Calu3 (cell line): Measurements from ENCODE around the gene MEI1. TPM values are rescaled to one million over a fixed set of nuclear protein-coding genes. Genes with fewer than 3 reads are reported as not detected.

ENCODE experiments used
- BruUV-seq: library from RNA; stranded (reverse); fragments of 400-500 nt; replicated peaks from 2 replicates; lab custom pipeline; 2021; lab: Mats Ljungman, UMichigan
- CTCF ChIA-PET: fragments of 300-600 bp; sonication (Branson Sonifier 250); formaldehyde crosslinking; loops from one replicate; lab custom pipeline; 2022; ENCODE audit warnings: antibody characterized with exemption; lab: Charles Lee
- DNase-seq: peaks from one replicate; pipeline ENCODE4 v3.0.0; 2022
- H3K27ac Mint-ChIP-seq: one replicate; pipeline ENCODE4 v1.8.0; 2022; ENCODE audit warnings: mixed read lengths; ENCODE audit not compliant: unreplicated experiment
- H3K27me3 Mint-ChIP-seq: one replicate; pipeline ENCODE4 v1.8.0; 2022; ENCODE audit warnings: mixed read lengths; ENCODE audit not compliant: unreplicated experiment
- H3K36me3 Mint-ChIP-seq: one replicate; pipeline ENCODE4 v1.8.0; 2022; ENCODE audit warnings: mild to moderate bottlenecking, moderate library complexity, mixed read lengths; ENCODE audit not compliant: insufficient read depth, unreplicated experiment
- H3K4me1 Mint-ChIP-seq: one replicate; pipeline ENCODE4 v1.8.0; 2022; ENCODE audit warnings: mild to moderate bottlenecking, low read depth, mixed read lengths; ENCODE audit not compliant: unreplicated experiment
- H3K4me3 Mint-ChIP-seq: one replicate; pipeline ENCODE4 v1.8.0; 2022; ENCODE audit warnings: mild to moderate bottlenecking, low read depth, moderate library complexity, mixed read lengths; ENCODE audit not compliant: unreplicated experiment
- H3K9me3 Mint-ChIP-seq: one replicate; pipeline ENCODE4 v1.8.0; 2022; ENCODE audit warnings: low read depth, mixed read lengths; ENCODE audit not compliant: unreplicated experiment
- CTCF ChIP-seq: fragments of 200-600 bp; IDR thresholded peaks from one replicate; pipeline ENCODE4 v1.8.0; 2022; ENCODE audit warnings: antibody characterized with exemption; ENCODE audit not compliant: unreplicated experiment
- intact Hi-C: fragments of 100-400 bp; cut with micrococcal nuclease; formaldehyde crosslinking; loops from one replicate; pipeline ENCODE4 v1.10.0; 2022; ENCODE audit not compliant: unreplicated experiment
- total RNA-seq: library from RNA; stranded (reverse); gene quantifications from 2 replicates; pipeline ENCODE4 v1.2.3, GENCODE V29; 2022

MEI1 gene
- total RNA-seq, 1 experiment from 2014 or later: 0.68 TPM

- H3K9me3 Mint-ChIP-seq: no peaks in the 10 kb centered on the region
- H3K4me3 Mint-ChIP-seq: peak overlapping the region; percentile 55
- H3K27ac Mint-ChIP-seq: peak overlapping the region; percentile 71
- no TSS peak for BruUV-seq
- H3K27me3 Mint-ChIP-seq: no peaks in the 10 kb centered on the region
- TF ChIP-seq CTCF: no peak
- DNase-seq: peak; percentile 75
- H3K4me1 Mint-ChIP-seq: peaks cover 78% of the 10 kb centered on the region
- intact Hi-C loops: no loop called here
- H3K36me3 Mint-ChIP-seq: peaks cover 27% of the 10 kb centered on the region
- CTCF ChIA-PET: interaction anchor here (0.7 to 1.6 kb wide), 5 partner anchors 11 to 210 kb away, joined by 3 to 7 read pairs (median 6); partner anchors contain the start of genes CCDC134 and SREBF2
Observed at GRCh38 chr22:41844513-41844912, 145.2 kb downstream of the MEI1 start.

DNA sequence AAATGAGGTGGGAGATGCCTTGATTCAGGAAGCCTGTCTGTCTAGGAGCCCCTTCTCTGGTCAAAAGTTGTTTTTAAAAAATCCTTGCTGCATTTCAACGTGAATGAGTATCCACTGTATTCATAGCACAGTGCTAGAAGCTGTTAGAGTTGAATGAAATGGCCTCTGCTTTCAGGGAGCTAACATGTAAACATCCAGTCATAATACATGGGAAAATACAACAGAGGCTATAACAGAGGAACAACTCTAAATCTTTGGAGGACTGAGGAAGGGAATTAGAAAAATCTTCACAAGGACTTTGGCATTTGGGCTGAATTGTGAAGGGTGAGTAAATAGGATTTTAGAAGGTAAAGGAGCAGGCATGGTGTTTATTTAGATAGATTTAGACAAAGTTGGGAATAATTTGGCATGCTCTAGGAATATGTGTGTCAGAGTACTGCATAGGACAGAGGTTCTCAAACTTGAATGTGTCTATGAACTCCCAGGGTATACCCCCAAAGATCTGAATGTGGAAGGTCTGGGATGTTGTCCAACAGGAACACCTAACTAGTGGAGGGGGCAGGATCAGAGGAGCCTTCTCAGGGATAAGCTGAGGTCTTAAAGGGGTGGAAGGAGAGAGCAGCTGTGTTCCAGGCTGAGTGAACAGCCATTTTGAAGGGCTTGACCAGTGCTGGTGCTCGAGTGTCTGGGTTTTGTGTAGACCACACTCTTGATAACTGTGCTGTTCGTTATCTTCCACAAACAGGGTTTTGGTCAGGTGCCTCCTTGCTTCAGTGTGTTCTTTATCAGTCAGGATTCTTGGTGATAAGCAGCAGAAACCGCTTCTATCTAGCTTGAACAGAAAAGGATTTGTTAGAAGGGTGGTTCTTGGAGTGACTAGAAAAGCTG, 146.3 kb downstream of the MEI1 start:
- no TSS peak for BruUV-seq
- Mint-ChIP-seq H3K27me3 (no peaks in the 10 kb centered on the region), H3K9me3 (no peaks in the 10 kb centered on the region), H3K27ac (peak overlapping the region; percentile 4), H3K4me3 (no peak overlapping the region), H3K36me3 (peaks cover 20% of the 10 kb centered on the region), H3K4me1 (peaks cover 70% of the 10 kb centered on the region)
- no peak for DNase-seq
- intact Hi-C loops: no loop called here
- no peak for TF ChIP-seq CTCF
- CTCF ChIA-PET: interaction anchor here (0.9 to 1.1 kb wide), 3 partner anchors 11 to 80 kb away, joined by 3 to 6 read pairs (median 3); partner anchors contain the start of gene CCDC134

GRCh38 chr22:41846268-41846987, 147.1 kb downstream of the MEI1 start:
- H3K27me3 Mint-ChIP-seq: no peaks in the 10 kb centered on the region
- intact Hi-C loops: no loop called here
- H3K4me3 Mint-ChIP-seq: no peak overlapping the region
- DNase-seq: no peak
- peaks cover 61% of the 10 kb centered on the region for H3K4me1 Mint-ChIP-seq
- no peaks in the 10 kb centered on the region for H3K9me3 Mint-ChIP-seq
- BruUV-seq: no TSS peak
- H3K27ac Mint-ChIP-seq: no peak overlapping the region
- CTCF ChIA-PET: interaction anchor here (1.0 kb wide), 2 partner anchors 79 to 98 kb away, joined by 3 read pairs; no protein-coding TSS in a partner anchor
- no peak for TF ChIP-seq CTCF
- H3K36me3 Mint-ChIP-seq: peaks cover 14% of the 10 kb centered on the region

GRCh38 chr22:41847300-41847699, 148.0 kb downstream of the MEI1 start:
- TF ChIP-seq CTCF: no peak
- intact Hi-C loops: no loop called here
- CTCF ChIA-PET: interaction anchor here (0.6 to 1.0 kb wide), 2 partner anchors 95 to 99 kb away, joined by 3 read pairs; no protein-coding TSS in a partner anchor
- Mint-ChIP-seq H3K27me3 (no peaks in the 10 kb centered on the region), H3K36me3 (peaks cover 14% of the 10 kb centered on the region), H3K4me1 (peaks cover 59% of the 10 kb centered on the region), H3K9me3 (no peaks in the 10 kb centered on the region), H3K27ac (no peak overlapping the region), H3K4me3 (no peak overlapping the region)
- DNase-seq: no peak
- BruUV-seq: no TSS peak
